K562 (cell line): ENCODE results near the gene ERICH6. TPM values are rescaled to one million over a fixed set of nuclear protein-coding genes. Genes with fewer than 3 reads are reported as not detected.

ENCODE experiments used
- BHLHE40 ChIP-seq: IDR thresholded peaks from 2 replicates; pipeline ENCODE4 v1.6.1; 2011; ENCODE audit warnings: low read length, improper control_type of control experiment
- CAMTA2 ChIP-seq: fragments of 250-450 bp; sonication (Bioruptor Pico); conservative IDR thresholded peaks from 2 replicates; pipeline ENCODE4 v1.5.1; 2022
- ELF1 ChIP-seq: fragments of 200-800 bp; sonication (Bioruptor generic); IDR thresholded peaks from 2 replicates; pipeline ENCODE4 v1.6.1; 2016; ENCODE audit warnings: missing genetic modification characterization, missing compliant biosample characterization
- HNRNPLL ChIP-seq: fragments of 200-400 bp; formaldehyde crosslinking; IDR thresholded peaks from 2 replicates; pipeline ENCODE4 v1.6.1; 2017; ENCODE audit warnings: low read length, low read depth, mild to moderate bottlenecking; ENCODE audit not compliant: poor library complexity, severe bottlenecking
- NCOA1 ChIP-seq: fragments of 450-650 bp; IDR thresholded peaks from 2 replicates; pipeline ENCODE4 v1.6.1; 2016; ENCODE audit warnings: low read depth
- NFXL1 ChIP-seq: fragments of 450-650 bp; formaldehyde crosslinking; IDR thresholded peaks from 2 replicates; pipeline ENCODE4 v1.4.0; 2021; ENCODE audit warnings: mild to moderate bottlenecking
- PRPF4 ChIP-seq: fragments of 200-400 bp; formaldehyde crosslinking; IDR thresholded peaks from one replicate; pipeline ENCODE4 v1.6.1; 2017; ENCODE audit warnings: low read length, low read depth, mild to moderate bottlenecking; ENCODE audit not compliant: insufficient read depth, poor library complexity, severe bottlenecking
- TAL1 ChIP-seq: fragments of 450-650 bp; IDR thresholded peaks from 2 replicates; pipeline ENCODE4 v1.6.1; 2016; ENCODE audit warnings: mild to moderate bottlenecking
- TGIF2 ChIP-seq: sonication (generic); formaldehyde crosslinking; IDR thresholded peaks from 2 replicates; pipeline ENCODE4 v1.8.1; 2022; ENCODE audit warnings: mild to moderate bottlenecking, missing genetic modification reagents, moderate library complexity
- U2AF1 ChIP-seq: fragments of 200-400 bp; formaldehyde crosslinking; optimal IDR thresholded peaks from 2 replicates; pipeline ENCODE3; 2017; ENCODE audit warnings: mild to moderate bottlenecking, low read depth, low read length, moderate library complexity
- YY1 ChIP-seq, 3 experiments: IDR thresholded peaks; 2 replicates each; pipeline ENCODE4 v1.6.1; 2011; ENCODE audit warnings: low read length in 2 of 3, mild to moderate bottlenecking in 2 of 3, moderate library complexity in 2 of 3, borderline replicate concordance in 1 of 3, control low read depth in 1 of 3, low read depth in 1 of 3; ENCODE audit not compliant: insufficient read depth in 3 of 3, insufficient replicate concordance in 2 of 3, control insufficient read depth in 1 of 3, insufficient read length in 1 of 3; ENCODE audit errors: extremely low read depth in 1 of 3
- ZNF436 ChIP-seq: fragments of 250-450, 450-650 bp; sonication (Bioruptor Pico); formaldehyde crosslinking; IDR thresholded peaks from 2 replicates; pipeline ENCODE4 v1.7.0; 2020; ENCODE audit warnings: mild to moderate bottlenecking
- polyA plus RNA-seq, 8 experiments: library from polyadenylated mRNA; depleted of rRNA in 4 of 8; stranded (reverse) in 5 of 8; unstranded in 3 of 8; fragments of >200 nt; fragmentation: Nextera tagmentation in 2 of 8; fragmentation: Illumina TruSeq in 1 of 8; extraction: Ambion mirVana in 2 of 8; extraction: Trizol in 1 of 8; gene quantifications; 2 replicates each; pipeline versions ENCODE4 v1.2.1 to v1.2.3, GENCODE V29; 2011 to 2014; ENCODE audit warnings: inconsistent platforms in 1 of 8, missing spikeins in 1 of 8
- total RNA-seq, 7 experiments: library from RNA; depleted of rRNA in 6 of 7; stranded (reverse); fragments of >200 nt in 6 of 7; fragmentation: Illumina TruSeq in 2 of 7; extraction: Trizol in 2 of 7; gene quantifications; 2 replicates each; pipeline versions ENCODE4 v1.2.1 to v1.2.3, GENCODE V29; 2011 to 2021; ENCODE audit warnings: low replicate concordance in 1 of 7
- TF ChIP-seq, protein P1 (sequence below), 2 experiments: fragments of 450-650 bp; IDR thresholded peaks; 2 replicates each; pipeline ENCODE4 v1.6.1; 2016; ENCODE audit warnings: mild to moderate bottlenecking in 2 of 2, borderline replicate concordance in 1 of 2, low read depth in 1 of 2, moderate library complexity in 1 of 2
- TF ChIP-seq, protein P2 (sequence below): fragments of 250-450 bp; sonication (Bioruptor Pico); IDR thresholded peaks from 2 replicates; pipeline ENCODE4 v1.4.0; 2020
- TF ChIP-seq, protein P3 (sequence below): fragments of 450-650 bp; conservative IDR thresholded peaks from 2 replicates; pipeline ENCODE4 v1.6.1; 2016; ENCODE audit warnings: missing genetic modification characterization, low read depth, mild to moderate bottlenecking, missing compliant biosample characterization, moderate library complexity

The ERICH6 gene
- total and polyA plus RNA-seq, 9 of the 15 experiments (the other 6 are each of a cell fraction or from before 2014, with no cell fraction given): not detected

DNA sequence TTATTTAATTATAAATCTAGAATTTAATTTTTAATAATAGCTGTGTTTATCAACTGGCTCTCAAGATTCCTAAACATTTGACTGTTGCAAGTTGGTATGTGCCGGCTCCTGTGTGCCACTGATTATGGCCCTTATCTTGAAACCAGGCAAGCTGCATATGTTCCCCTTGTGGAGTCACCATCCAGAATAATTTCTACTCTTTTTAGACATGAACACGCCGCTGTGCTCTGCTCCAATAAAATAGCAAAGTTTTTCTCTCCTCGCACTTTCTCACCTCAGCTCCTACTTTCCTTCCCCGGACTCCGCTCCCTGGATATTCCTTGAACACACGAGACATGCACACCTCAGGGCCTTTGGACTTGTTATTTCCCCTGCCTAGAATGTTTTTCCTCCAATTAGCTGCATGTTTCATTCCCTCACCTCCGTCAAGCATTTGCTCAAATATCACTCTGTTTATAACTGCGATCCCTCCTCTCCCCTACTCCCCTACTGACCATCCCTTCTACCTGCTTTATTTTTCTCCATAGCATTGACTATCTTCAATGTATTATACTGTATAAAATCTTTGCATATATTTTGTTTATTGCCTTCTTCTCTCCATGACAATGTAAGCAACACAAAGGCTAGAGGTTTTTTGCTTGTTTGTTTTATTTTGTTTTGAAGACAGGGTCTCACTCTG is 26.1 kb upstream of the ERICH6 start (continued):
- TF ChIP-seq, protein P1, sequence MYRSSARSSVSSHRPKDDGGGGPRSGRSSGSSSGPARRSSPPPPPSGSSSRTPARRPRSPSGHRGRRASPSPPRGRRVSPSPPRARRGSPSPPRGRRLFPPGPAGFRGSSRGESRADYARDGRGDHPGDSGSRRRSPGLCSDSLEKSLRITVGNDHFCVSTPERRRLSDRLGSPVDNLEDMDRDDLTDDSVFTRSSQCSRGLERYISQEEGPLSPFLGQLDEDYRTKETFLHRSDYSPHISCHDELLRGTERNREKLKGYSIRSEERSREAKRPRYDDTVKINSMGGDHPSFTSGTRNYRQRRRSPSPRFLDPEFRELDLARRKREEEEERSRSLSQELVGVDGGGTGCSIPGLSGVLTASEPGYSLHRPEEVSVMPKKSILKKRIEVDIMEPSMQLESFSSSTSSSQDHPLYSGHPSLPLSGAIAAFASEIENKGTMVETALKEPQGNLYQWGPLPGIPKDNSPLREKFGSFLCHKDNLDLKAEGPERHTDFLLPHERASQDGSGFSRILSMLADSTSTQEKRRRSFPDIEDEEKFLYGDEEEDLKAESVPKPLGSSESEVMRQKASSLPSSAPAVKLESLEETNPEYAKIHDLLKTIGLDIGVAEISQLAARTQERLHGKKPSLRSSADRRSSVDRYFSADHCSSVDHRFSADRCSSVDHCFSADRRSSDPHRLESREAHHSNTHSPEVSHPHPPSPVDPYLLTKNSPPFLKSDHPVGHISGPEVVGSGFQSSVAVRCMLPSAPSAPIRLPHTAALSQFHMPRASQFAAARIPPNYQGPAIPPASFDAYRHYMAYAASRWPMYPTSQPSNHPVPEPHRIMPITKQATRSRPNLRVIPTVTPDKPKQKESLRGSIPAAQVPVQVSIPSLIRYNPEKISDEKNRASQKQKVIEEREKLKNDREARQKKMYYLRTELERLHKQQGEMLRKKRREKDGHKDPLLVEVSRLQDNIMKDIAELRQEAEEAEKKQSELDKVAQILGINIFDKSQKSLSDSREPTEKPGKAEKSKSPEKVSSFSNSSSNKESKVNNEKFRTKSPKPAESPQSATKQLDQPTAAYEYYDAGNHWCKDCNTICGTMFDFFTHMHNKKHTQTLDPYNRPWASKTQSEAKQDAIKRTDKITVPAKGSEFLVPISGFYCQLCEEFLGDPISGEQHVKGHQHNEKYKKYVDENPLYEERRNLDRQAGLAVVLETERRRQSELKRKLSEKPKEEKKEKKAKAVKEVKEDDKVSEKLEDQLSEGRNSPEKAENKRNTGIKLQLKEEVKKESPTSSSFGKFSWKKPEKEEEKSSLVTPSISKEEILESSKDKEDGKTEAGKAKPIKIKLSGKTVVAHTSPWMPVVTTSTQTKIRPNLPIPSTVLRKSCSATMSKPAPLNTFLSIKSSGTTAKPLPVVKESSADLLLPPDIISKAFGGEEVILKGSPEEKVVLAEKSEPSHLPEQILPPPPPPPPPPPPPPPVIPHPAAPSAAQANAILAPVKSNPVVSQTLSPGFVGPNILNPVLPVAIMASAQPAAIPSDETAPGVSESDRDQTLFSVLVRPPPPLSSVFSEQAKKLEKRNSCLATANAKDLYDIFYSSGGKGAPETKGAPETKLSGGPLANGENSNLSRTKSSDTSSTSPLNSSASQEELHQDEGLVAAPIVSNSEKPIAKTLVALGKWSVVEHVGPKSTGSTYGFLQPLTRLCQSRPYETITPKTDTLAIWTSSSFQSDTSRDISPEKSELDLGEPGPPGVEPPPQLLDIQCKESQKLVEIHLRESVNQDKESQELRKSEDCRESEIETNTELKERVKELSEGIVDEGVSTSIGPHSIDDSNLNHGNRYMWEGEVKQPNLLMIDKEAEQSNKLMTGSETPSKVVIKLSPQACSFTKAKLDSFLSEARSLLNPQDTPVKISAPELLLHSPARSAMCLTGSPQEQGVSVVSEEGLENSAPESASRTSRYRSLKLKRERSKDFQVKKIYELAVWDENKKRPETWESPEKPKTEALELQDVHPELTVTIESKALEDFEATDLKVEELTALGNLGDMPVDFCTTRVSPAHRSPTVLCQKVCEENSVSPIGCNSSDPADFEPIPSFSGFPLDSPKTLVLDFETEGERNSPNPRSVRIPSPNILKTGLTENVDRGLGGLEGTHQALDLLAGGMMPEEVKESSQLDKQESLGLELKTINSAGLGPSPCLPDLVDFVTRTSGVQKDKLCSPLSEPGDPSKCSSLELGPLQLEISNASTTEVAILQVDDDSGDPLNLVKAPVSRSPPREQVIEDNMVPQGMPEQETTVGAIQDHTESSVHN (IDR thresholded peaks at IDR 0.05; ENCODE audit: borderline replicate concordance in 1 of 2, low read depth in 1 of 2): no peak
- TF ChIP-seq U2AF1: no peak
- TF ChIP-seq BHLHE40: peak; percentile 40
- TF ChIP-seq, protein P2, sequence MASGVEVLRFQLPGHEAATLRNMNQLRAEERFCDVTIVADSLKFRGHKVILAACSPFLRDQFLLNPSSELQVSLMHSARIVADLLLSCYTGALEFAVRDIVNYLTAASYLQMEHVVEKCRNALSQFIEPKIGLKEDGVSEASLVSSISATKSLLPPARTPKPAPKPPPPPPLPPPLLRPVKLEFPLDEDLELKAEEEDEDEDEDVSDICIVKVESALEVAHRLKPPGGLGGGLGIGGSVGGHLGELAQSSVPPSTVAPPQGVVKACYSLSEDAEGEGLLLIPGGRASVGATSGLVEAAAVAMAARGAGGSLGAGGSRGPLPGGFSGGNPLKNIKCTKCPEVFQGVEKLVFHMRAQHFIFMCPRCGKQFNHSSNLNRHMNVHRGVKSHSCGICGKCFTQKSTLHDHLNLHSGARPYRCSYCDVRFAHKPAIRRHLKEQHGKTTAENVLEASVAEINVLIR: no peak
- no peak for TF ChIP-seq YY1 (IDR thresholded peaks at IDR 0.05; ENCODE audit: borderline replicate concordance in 1 of 3, control insufficient read depth in 1 of 3, extremely low read depth in 1 of 3, insufficient read depth in 3 of 3, insufficient read length in 1 of 3, insufficient replicate concordance in 2 of 3, low read depth in 1 of 3, low read length in 2 of 3)
- TF ChIP-seq HNRNPLL: no peak
- no peak for TF ChIP-seq CAMTA2 (CRISPR knock-in tag)
- peak; percentile 95 for TF ChIP-seq TAL1
- TF ChIP-seq ZNF436: no peak
- TF ChIP-seq NCOA1: peak; percentile 59; the same call in 1 of the 2 replicates
- no peak for TF ChIP-seq ELF1 (tag)
- TF ChIP-seq PRPF4: no peak
- TF ChIP-seq, protein P3, sequence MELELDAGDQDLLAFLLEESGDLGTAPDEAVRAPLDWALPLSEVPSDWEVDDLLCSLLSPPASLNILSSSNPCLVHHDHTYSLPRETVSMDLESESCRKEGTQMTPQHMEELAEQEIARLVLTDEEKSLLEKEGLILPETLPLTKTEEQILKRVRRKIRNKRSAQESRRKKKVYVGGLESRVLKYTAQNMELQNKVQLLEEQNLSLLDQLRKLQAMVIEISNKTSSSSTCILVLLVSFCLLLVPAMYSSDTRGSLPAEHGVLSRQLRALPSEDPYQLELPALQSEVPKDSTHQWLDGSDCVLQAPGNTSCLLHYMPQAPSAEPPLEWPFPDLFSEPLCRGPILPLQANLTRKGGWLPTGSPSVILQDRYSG (tag): peak; percentile 54; the same call in 1 of the 2 replicates
- TF ChIP-seq NFXL1 (CRISPR knock-in tag): no peak
- no peak for TF ChIP-seq TGIF2
